GM23248 (cell line): ENCODE measurements around the gene KDM6A.

Source experiments
- EZH2 ChIP-seq: fragments of 200-600 bp; sonication (generic); IDR thresholded peaks from 2 replicates; pipeline ENCODE4 v1.6.1; 2018; ENCODE audit warnings: antibody characterized with exemption, mild to moderate bottlenecking; ENCODE audit not compliant: insufficient read depth, poor library complexity, severe bottlenecking
- EZH2phosphoT487 ChIP-seq: fragments of 200-600 bp; sonication (generic); IDR thresholded peaks from 2 replicates; pipeline ENCODE4 v1.6.1; 2018; ENCODE audit warnings: antibody characterized with exemption, moderate library complexity, mild to moderate bottlenecking, low read depth; ENCODE audit not compliant: insufficient read depth

- no peak for TF ChIP-seq EZH2phosphoT487
- no peak for TF ChIP-seq EZH2
Measured at GRCh38 chrX:44957848-44958247, 84.9 kb downstream of the KDM6A start.
